Gastroesophageal sphincter (tissue), 4 donors: ENCODE data around the gene CDC42BPG. TPM values are rescaled to one million over a fixed set of nuclear protein-coding genes. Genes with fewer than 3 reads are reported as not detected.

ENCODE experiments used
- ATAC-seq: fragments of 150-250 bp; one replicate; pipeline ENCODE4 v1.9.1; 2016; ENCODE audit warnings: mild to moderate bottlenecking, moderate library complexity
- H3K27ac ChIP-seq, 4 donors: fragments of 200-600 bp; sonication (generic) in 3 of 4; 1 replicate in 3 of 4; 2 replicates in 1 of 4; pipeline ENCODE4 v1.5.1; 2016 to 2019
- H3K27me3 ChIP-seq: fragments of 200-600 bp; sonication (generic); one replicate; pipeline ENCODE4 v1.5.1; 2019
- H3K36me3 ChIP-seq, 2 donors: fragments of 200-600 bp; sonication (generic); one replicate each; pipeline ENCODE4 v1.5.1; 2019; ENCODE audit warnings: control low read depth in 1 of 2
- H3K4me1 ChIP-seq, 3 donors: fragments of 200-600 bp; sonication (generic); 1 replicate in 2 of 3; 2 replicates in 1 of 3; pipeline ENCODE4 v1.5.1; 2016 to 2019; ENCODE audit warnings: control low read depth in 2 of 3
- H3K4me3 ChIP-seq, 2 donors: fragments of 200-600 bp; sonication (generic); one replicate each; pipeline ENCODE4 v1.5.1; 2019; ENCODE audit warnings: mild to moderate bottlenecking in 1 of 2, moderate library complexity in 1 of 2
- H3K9me3 ChIP-seq, 3 donors: fragments of 200-600 bp; sonication (generic); one replicate each; pipeline ENCODE4 v1.5.1; 2017 to 2019; ENCODE audit warnings: control low read depth in 2 of 3
- EP300 ChIP-seq: sonication (generic); formaldehyde crosslinking; IDR thresholded peaks from one replicate; pipeline ENCODE4 v1.6.1; 2017; ENCODE audit warnings: antibody characterized with exemption, mild to moderate bottlenecking
- POLR2A ChIP-seq, 2 donors: fragments of 450-650 bp; IDR thresholded peaks; one replicate each; pipeline ENCODE4 v1.6.1; 2017; ENCODE audit warnings: antibody characterized with exemption in 2 of 2, mild to moderate bottlenecking in 2 of 2, moderate library complexity in 1 of 2
- POLR2AphosphoS5 ChIP-seq: sonication (generic); formaldehyde crosslinking; IDR thresholded peaks from one replicate; pipeline ENCODE4 v1.6.1; 2017; ENCODE audit warnings: antibody characterized with exemption
- whole genome bisulfite sequencing, 2 donors: methylation state at CpG; one replicate each; pipeline ENCODE4 v1.1.5; 2018; ENCODE audit warnings: low coverage in 1 of 2; 5-methylcytosine and 5-hydroxymethylcytosine counted together
- total RNA-seq, 4 donors: library from RNA; depleted of rRNA; stranded (reverse); fragments of >200 nt; gene quantifications; one replicate each; pipeline ENCODE4 v1.1.0, GENCODE V29; 2016
- TF ChIP-seq, protein P1 (sequence below), 4 experiments: fragments of 200-600 bp in 2 of 4; fragments of 450-650 bp in 2 of 4; sonication (generic) in 1 of 4; IDR thresholded peaks; one replicate each; pipeline ENCODE4 v1.5.1; 2017 to 2019; ENCODE audit warnings: antibody characterized with exemption in 4 of 4, mild to moderate bottlenecking in 2 of 4, moderate library complexity in 2 of 4

Gene CDC42BPG
- total RNA-seq, 4 donors from 2014 or later, result 0.08 to 0.94 (median 0.22) TPM

DNA sequence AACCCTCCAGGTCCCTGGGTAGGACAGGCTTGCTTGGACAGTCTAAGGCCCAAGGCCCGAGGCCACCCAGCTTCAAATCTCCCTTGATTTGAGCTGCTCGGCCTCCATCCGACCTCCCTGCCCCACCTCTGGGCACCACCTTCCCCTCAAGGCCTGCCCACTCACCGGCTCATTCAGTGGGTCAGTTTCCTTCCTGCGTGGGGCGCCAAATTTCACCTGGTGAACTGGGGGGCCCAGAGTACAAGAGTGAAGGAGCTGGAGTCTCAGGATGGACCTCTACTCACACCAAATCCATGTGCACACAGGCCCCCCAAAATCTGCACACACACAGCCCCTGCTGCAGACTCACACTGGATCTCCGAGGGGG lies 45.2 kb downstream of the CDC42BPG start:
- WGBS, 2 donors, result no CpG with 5 or more reads among the region's 7 CpGs
- H3K36me3 ChIP-seq, result peaks cover 0 to 51% of the 10 kb centered on the region in 2 donors
- no peak for ATAC-seq
- H3K27ac ChIP-seq, result no peak overlapping the region
- H3K9me3 ChIP-seq, result no peaks in the 10 kb centered on the region
- H3K4me3 ChIP-seq, result no peak overlapping the region
- peaks cover 0 to 26% (median 18%) of the 10 kb centered on the region in 3 donors for H3K4me1 ChIP-seq
- no peaks in the 10 kb centered on the region for H3K27me3 ChIP-seq
- no peak for TF ChIP-seq POLR2AphosphoS5
- TF ChIP-seq POLR2A (IDR thresholded peaks at IDR 0.05), result no peak

DNA sequence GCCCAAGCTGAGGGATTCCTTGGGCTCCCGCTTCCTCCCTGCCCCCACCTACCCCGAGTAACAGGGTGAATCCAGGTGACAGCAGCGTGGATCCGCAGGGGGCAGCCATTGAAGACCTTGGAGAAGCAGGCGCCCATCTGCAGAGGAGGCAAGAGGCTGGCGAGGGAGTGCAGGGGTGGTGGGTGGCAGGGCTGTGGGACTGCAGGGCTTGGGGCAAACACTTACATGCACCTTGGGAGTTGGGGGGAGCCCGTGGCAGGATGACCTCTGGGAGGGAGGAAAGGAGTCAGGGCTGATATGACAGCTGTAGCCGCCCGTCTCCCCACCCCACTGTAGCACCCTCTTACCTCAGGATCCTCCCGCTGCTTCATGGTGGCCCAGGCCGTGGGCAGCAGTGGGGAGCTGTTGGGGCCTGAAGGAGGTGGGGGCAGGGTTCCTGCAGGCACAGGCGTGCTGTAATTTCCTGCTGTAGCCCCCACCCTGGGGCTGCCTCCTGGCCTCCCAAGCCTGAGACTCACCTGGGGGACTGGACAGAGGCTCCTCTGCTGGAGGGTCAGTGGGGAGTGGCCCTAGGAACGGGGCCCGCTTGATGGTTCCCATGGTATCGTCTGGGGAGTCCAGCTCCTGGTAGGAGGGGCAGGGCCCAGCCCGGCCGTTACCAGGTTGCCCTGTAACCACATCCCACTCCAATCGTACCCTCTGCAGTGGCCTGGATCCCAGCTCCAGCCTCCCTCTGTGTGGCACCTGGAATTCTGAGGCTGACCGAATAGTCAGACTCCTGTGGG lies 47.5 kb downstream of the CDC42BPG start:
- TF ChIP-seq EP300, result no peak
- TF ChIP-seq POLR2A (IDR thresholded peaks at IDR 0.05), result no peak
- TF ChIP-seq, protein P1, sequence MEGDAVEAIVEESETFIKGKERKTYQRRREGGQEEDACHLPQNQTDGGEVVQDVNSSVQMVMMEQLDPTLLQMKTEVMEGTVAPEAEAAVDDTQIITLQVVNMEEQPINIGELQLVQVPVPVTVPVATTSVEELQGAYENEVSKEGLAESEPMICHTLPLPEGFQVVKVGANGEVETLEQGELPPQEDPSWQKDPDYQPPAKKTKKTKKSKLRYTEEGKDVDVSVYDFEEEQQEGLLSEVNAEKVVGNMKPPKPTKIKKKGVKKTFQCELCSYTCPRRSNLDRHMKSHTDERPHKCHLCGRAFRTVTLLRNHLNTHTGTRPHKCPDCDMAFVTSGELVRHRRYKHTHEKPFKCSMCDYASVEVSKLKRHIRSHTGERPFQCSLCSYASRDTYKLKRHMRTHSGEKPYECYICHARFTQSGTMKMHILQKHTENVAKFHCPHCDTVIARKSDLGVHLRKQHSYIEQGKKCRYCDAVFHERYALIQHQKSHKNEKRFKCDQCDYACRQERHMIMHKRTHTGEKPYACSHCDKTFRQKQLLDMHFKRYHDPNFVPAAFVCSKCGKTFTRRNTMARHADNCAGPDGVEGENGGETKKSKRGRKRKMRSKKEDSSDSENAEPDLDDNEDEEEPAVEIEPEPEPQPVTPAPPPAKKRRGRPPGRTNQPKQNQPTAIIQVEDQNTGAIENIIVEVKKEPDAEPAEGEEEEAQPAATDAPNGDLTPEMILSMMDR (IDR thresholded peaks at IDR 0.05), result no peak
- no peak for TF ChIP-seq POLR2AphosphoS5
- ATAC-seq, result no peak

DNA sequence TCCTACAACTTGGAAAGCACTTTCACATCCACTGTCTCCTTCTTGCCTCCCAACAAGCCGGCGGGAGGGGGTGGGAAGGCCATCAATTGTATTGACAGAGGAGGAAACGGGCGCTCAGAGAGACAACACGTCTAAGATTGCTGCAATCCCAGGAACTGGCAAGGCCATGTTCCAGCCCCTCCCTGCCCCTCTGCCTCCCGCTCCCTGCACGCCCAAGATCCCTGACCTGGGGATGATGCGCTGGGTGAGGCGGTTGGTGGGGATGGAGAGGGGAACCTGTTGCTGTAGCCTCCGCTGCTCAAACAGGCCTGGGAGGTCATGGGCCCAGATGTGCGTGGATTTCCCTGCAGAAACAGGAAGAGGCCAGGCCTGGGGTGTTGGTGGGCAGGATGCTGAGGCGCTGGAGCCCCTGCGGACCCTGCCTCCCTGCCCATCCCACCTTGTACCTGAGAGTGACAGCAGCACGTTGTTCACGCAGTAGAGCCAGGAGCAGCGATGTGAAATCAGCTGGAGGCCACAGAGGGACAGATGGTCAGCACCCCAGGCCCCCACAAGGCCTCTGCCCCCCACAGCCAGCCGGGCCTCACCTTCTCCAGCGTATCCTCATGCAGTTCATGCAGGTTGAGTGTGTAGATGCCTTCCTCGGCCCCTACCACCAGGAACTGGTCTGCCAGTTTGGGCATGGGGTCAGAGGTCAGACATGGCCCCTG lies 48.3 kb downstream of the CDC42BPG start:
- 60 to 80% methylated on average over 1 to 4 of the region's 19 CpGs for WGBS, 2 donors
- no peak overlapping the region for H3K4me3 ChIP-seq
- no peaks in the 10 kb centered on the region for H3K9me3 ChIP-seq
- H3K36me3 ChIP-seq, result peaks cover 0 to 72% of the 10 kb centered on the region in 2 donors
- H3K27ac ChIP-seq, result no peak overlapping the region
- H3K4me1 ChIP-seq, result no peaks in the 10 kb centered on the region
- H3K27me3 ChIP-seq, result no peaks in the 10 kb centered on the region
- ATAC-seq, result no peak
- TF ChIP-seq POLR2AphosphoS5, result no peak
- TF ChIP-seq POLR2A (IDR thresholded peaks at IDR 0.05), result no peak
- TF ChIP-seq EP300, result no peak
- TF ChIP-seq, protein P1 (IDR thresholded peaks at IDR 0.05), result no peak

More for the DNA sequence above, 47.5 kb downstream of the CDC42BPG start:
- Histone ChIP-seq H3K27ac (no peak overlapping the region), H3K36me3 (peaks cover 0 to 65% of the 10 kb centered on the region in 2 donors), H3K4me1 (peaks cover 0 to 7% (median 4%) of the 10 kb centered on the region in 3 donors), H3K9me3 (no peaks in the 10 kb centered on the region), H3K4me3 (no peak overlapping the region), H3K27me3 (no peaks in the 10 kb centered on the region)
- 92% methylated on average over 7 of the region's 19 CpGs; no CpG with 5 or more reads in 1 of the 2 donors for WGBS, 2 donors

DNA sequence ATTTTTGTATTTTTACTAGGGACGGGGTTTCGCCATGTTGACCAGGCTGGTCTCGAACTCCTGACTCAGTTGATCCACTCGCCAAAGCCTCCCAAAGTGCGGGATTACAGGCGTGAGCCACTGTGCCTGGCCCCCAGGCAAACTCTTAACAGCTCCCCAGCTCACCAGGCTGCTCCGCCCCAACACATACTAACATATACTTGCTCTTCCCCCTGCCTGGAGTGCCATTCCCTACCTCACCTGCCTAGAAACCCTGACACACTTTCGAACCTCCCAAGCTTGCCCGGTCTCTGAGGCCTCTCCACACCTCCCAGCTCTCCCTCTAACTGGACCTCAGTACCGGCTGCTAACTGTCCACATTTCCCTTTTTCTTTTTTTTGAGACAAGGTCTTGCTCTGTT lies 49.9 kb downstream of the CDC42BPG start:
- no peak overlapping the region for H3K4me3 ChIP-seq
- WGBS, 2 donors, result 82 to 89% methylated on average over 3 to 10 of the region's 10 CpGs
- no peak overlapping the region for H3K27ac ChIP-seq
- H3K9me3 ChIP-seq, result no peaks in the 10 kb centered on the region
- no peak for ATAC-seq
- H3K4me1 ChIP-seq, result no peaks in the 10 kb centered on the region
- H3K36me3 ChIP-seq, result peaks cover 0 to 76% of the 10 kb centered on the region in 2 donors
- no peaks in the 10 kb centered on the region for H3K27me3 ChIP-seq
- no peak for TF ChIP-seq POLR2A (IDR thresholded peaks at IDR 0.05)
- no peak for TF ChIP-seq POLR2AphosphoS5
- no peak for TF ChIP-seq EP300
- TF ChIP-seq, protein P1 (IDR thresholded peaks at IDR 0.05), result no peak

DNA sequence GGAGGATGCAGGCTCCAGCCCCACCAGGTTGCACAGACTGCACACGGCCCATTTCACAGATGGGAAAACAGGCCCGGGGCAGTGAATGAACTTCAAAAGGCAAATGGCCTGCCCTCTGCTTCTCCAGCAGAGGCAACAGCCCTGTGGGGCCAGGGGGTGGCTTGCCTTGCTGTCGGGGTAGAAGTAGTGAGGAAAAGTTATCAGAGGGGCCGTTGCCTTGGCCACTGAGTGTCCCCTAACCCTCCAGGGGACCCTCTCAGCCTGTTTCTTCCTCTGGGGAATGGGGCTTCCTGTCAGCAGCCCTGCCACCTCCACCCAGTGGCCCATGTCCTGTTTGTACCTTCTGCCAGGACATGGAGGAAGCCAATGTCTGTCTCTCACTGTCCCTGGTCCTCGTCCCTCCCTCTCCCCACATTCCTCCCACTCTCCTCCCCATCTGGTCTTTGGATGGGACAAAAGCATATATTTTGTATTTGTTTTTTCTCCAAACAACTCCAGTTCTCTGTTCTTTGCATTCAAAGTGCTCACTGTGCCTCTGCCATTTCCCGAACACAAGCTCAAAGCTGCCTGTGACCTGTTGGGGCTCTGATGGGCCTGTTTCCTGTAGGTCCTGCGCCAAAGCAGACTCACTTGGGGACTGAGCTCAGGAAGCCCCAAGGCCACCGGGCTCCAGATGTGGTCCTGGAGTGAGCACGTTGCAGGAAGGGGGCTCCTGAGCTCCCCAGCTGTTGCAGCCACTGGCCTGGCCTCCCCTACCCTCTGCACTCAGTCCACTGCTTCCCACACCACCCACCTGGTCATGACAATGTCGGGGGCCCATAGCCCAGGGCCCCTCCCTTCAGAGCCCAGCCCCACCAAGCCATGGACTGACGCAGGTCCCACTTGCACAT lies 50.9 kb downstream of the CDC42BPG start:
- no peaks in the 10 kb centered on the region for H3K9me3 ChIP-seq
- WGBS, 2 donors, result 61 to 65% methylated on average over 6 of the region's 11 CpGs
- H3K36me3 ChIP-seq, result peaks cover 0 to 76% of the 10 kb centered on the region in 2 donors
- H3K4me3 ChIP-seq, result no peak overlapping the region
- TF ChIP-seq POLR2AphosphoS5 (no peak), EP300 (no peak), POLR2A (IDR thresholded peaks at IDR 0.05) (no peak)
- TF ChIP-seq, protein P1 (IDR thresholded peaks at IDR 0.05), result no peak
- peak; percentile 40 for ATAC-seq
- no peaks in the 10 kb centered on the region for H3K4me1 ChIP-seq
- peak overlapping the region in 2 of 4 donors; percentile 16 to 24 for H3K27ac ChIP-seq
- no peaks in the 10 kb centered on the region for H3K27me3 ChIP-seq
